ENCODE measurements around the gene ADAMTS9. TPM values are rescaled to one million over a fixed set of nuclear protein-coding genes. Genes with fewer than 3 reads are reported as not detected.

Gene ADAMTS9
- polyA plus RNA-seq, 1 donor = 66.9 TPM

- no peak for DNase-seq
Observed at GRCh38 chr3:64617610-64618009, 70.2 kb downstream of the ADAMTS9 start.

GRCh38 chr3:64616953-64617352 is 70.8 kb downstream of the ADAMTS9 start:
- DNase-seq = no peak

GRCh38 chr3:64612916-64613526 is 74.8 kb downstream of the ADAMTS9 start:
- DNase-seq = no peak

GRCh38 chr3:64612082-64612860 is 75.5 kb downstream of the ADAMTS9 start:
- no peak for DNase-seq

GRCh38 chr3:64608741-64609140 is 79.1 kb downstream of the ADAMTS9 start:
- DNase-seq = no peak

- no peak for DNase-seq
Observed at GRCh38 chr3:64607032-64607551, 80.7 kb downstream of the ADAMTS9 start.

GRCh38 chr3:64604313-64604712 is 83.5 kb downstream of the ADAMTS9 start:
- DNase-seq = no peak

- no peak for DNase-seq
Observed at GRCh38 chr3:64601824-64602223, 86.0 kb downstream of the ADAMTS9 start.

GRCh38 chr3:64600246-64600950 is 87.4 kb downstream of the ADAMTS9 start:
- no peak for DNase-seq

- DNase-seq = no peak
Observed at GRCh38 chr3:64599651-64600050, 88.1 kb downstream of the ADAMTS9 start.

- DNase-seq = peak; percentile 75
Observed at GRCh38 chr3:64595253-64595694, 92.5 kb downstream of the ADAMTS9 start.

GRCh38 chr3:64594134-64594533 is 93.7 kb downstream of the ADAMTS9 start:
- no peak for DNase-seq

GRCh38 chr3:64593350-64593749 is 94.5 kb downstream of the ADAMTS9 start:
- DNase-seq = no peak

- no peak for DNase-seq
Observed at GRCh38 chr3:64591615-64592014, 96.2 kb downstream of the ADAMTS9 start.

GRCh38 chr3:64588380-64588779 is 99.4 kb downstream of the ADAMTS9 start:
- no peak for DNase-seq

- no peak for DNase-seq
Observed at GRCh38 chr3:64586952-64587351, 100.8 kb downstream of the ADAMTS9 start.

- peak; percentile 36 for DNase-seq
Observed at GRCh38 chr3:64584179-64584578, 103.6 kb downstream of the ADAMTS9 start.

GRCh38 chr3:64578797-64579196 is 109.0 kb downstream of the ADAMTS9 start:
- no peak for DNase-seq

GRCh38 chr3:64578062-64578770 is 109.6 kb downstream of the ADAMTS9 start:
- no peak for DNase-seq

- no peak for DNase-seq
Observed at GRCh38 chr3:64576211-64576775, 111.5 kb downstream of the ADAMTS9 start.

- DNase-seq = no peak
Observed at GRCh38 chr3:64575211-64575844, 112.5 kb downstream of the ADAMTS9 start.

- DNase-seq = no peak
Observed at GRCh38 chr3:64574194-64574593, 113.6 kb downstream of the ADAMTS9 start.

All from hindlimb muscle (tissue), 1 donor.